Panc1 (cell line): ENCODE results near the gene MYLK. TPM values are rescaled to one million over a fixed set of nuclear protein-coding genes. Genes with fewer than 3 reads are reported as not detected.

Source experiments
- ATAC-seq: fragments of 200-7000 bp; cut with Tn5 transposase; 2 replicates; pipeline ENCODE4 v1.9.1; 2020; ENCODE audit warnings: mild to moderate bottlenecking, moderate library complexity
- BruUV-seq: library from RNA; stranded (reverse); fragments of 400-500 nt; replicated peaks from 2 replicates; lab custom pipeline; 2021; lab: Mats Ljungman, UMichigan
- CTCF ChIA-PET: fragments of 300-600 bp; sonication (Branson Sonifier 250); formaldehyde crosslinking; loops from one replicate; lab custom pipeline; 2022; ENCODE audit warnings: antibody characterized with exemption; lab: Charles Lee
- POLR2A ChIA-PET: fragments of 300-600 bp; sonication (Branson Sonifier 250); formaldehyde crosslinking; loops from one replicate; lab custom pipeline; 2022; ENCODE audit warnings: antibody characterized with exemption; lab: Charles Lee
- DNase-seq: peaks from one replicate; pipeline ENCODE4 v3.0.0-alpha.2; 2010; ENCODE audit warnings: low read depth, low spot score
- H3K27ac ChIP-seq: 2 replicates; pipeline ENCODE4 v1.5.1; 2011; ENCODE audit warnings: mild to moderate bottlenecking, low read length, inconsistent platforms
- H3K27me3 ChIP-seq: fragments of 200-500 bp; sonication (Bioruptor generic); 2 replicates; pipeline ENCODE4 v1.6.0; 2014; ENCODE audit warnings: low read length, inconsistent platforms; ENCODE audit not compliant: control insufficient read depth, insufficient read depth
- H3K36me3 ChIP-seq: fragments of 200-500 bp; sonication (Bioruptor generic); 2 replicates; pipeline ENCODE4 v1.5.1; 2014; ENCODE audit warnings: inconsistent platforms, mild to moderate bottlenecking, low read length, moderate library complexity; ENCODE audit not compliant: control insufficient read depth, insufficient read depth
- H3K4me1 ChIP-seq: 2 replicates; pipeline ENCODE4 v1.5.1; 2011; ENCODE audit warnings: inconsistent platforms, mild to moderate bottlenecking, low read length, moderate library complexity; ENCODE audit not compliant: control insufficient read depth, insufficient read depth
- H3K4me3 ChIP-seq, 2 experiments: 2 replicates each; pipeline ENCODE4 v1.5.1; 2011 to 2012; ENCODE audit warnings: low read depth in 2 of 2, low read length in 2 of 2, mild to moderate bottlenecking in 2 of 2, inconsistent platforms in 1 of 2, moderate library complexity in 1 of 2
- H3K9me3 ChIP-seq: fragments of 200-500 bp; sonication (Bioruptor generic); 2 replicates; pipeline ENCODE4 v1.5.1; 2014; ENCODE audit warnings: low read depth, mild to moderate bottlenecking, inconsistent platforms, low read length, moderate library complexity; ENCODE audit not compliant: control insufficient read depth, insufficient read depth
- POLR2AphosphoS5 ChIP-seq: IDR thresholded peaks from 2 replicates; pipeline ENCODE4 v1.6.1; 2012; ENCODE audit warnings: mild to moderate bottlenecking, low read depth, low read length, moderate library complexity
- SIN3A ChIP-seq: IDR thresholded peaks from 2 replicates; pipeline ENCODE4 v1.6.1; 2012; ENCODE audit warnings: low read depth, mild to moderate bottlenecking, low read length, moderate library complexity, borderline replicate concordance; ENCODE audit not compliant: insufficient read depth
- TCF7L2 ChIP-seq: IDR thresholded peaks from 2 replicates; pipeline ENCODE4 v1.6.1; 2011; ENCODE audit warnings: mild to moderate bottlenecking, low read depth, low read length, inconsistent platforms
- in situ Hi-C: cut with HindIII; loops from 2 replicates; pipeline ENCODE4 v1.10.0; 2016; ENCODE audit warnings: low sequenced_read_pairs, low pct_unique_long_range_greater_than_20kb
- intact Hi-C: fragments of 100-400 bp; cut with micrococcal nuclease; formaldehyde crosslinking; loops from one replicate; pipeline ENCODE4 v1.10.0; 2022; ENCODE audit not compliant: unreplicated experiment
- total RNA-seq: library from RNA; stranded (reverse); gene quantifications from one replicate; pipeline ENCODE4 v1.2.1, GENCODE V29; 2021; ENCODE audit not compliant: unreplicated experiment
- TF ChIP-seq, protein P1 (sequence below), 2 experiments: IDR thresholded peaks; 2 replicates each; pipeline ENCODE4 v1.6.1; 2011 to 2012; ENCODE audit warnings: low read depth in 2 of 2, control low read depth in 1 of 2, low read length in 1 of 2, mild to moderate bottlenecking in 1 of 2, moderate library complexity in 1 of 2; ENCODE audit not compliant: insufficient read depth in 1 of 2
- TF ChIP-seq, protein P2 (sequence below): fragments of 450-650 bp; IDR thresholded peaks from 2 replicates; pipeline ENCODE4 v1.5.1; 2017; ENCODE audit warnings: mild to moderate bottlenecking

The MYLK gene
- total RNA-seq, 1 experiment from 2014 or later, result 29.7 TPM

DNA sequence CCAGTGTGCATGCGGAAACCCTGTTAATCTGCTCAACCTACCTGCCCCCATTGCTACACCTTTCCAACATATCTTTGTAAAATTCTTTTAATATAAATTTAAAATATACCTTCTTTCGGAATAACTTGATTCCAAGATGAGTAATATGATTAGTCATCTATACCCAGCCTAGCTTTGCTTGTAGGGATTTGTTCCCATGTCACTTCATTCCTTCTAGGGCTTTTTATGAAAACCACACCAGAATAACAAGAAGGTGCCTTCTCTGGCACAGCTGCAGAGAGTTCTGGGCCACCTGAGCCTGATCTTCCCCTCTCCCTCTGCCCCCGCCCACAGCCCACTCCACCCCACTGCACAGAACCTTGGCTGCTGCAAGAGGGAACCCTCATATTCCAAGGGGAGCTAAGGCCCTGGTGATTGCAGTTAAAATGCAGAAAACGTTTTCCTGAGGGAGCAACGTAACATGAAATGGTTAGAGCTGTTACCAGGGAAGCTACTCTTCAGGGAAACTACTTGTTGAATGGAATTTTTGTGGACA lies 260.7 kb downstream of the MYLK start:
- H3K4me1 ChIP-seq, result no peaks in the 10 kb centered on the region
- no peak for TF ChIP-seq TCF7L2
- TF ChIP-seq, protein P1, sequence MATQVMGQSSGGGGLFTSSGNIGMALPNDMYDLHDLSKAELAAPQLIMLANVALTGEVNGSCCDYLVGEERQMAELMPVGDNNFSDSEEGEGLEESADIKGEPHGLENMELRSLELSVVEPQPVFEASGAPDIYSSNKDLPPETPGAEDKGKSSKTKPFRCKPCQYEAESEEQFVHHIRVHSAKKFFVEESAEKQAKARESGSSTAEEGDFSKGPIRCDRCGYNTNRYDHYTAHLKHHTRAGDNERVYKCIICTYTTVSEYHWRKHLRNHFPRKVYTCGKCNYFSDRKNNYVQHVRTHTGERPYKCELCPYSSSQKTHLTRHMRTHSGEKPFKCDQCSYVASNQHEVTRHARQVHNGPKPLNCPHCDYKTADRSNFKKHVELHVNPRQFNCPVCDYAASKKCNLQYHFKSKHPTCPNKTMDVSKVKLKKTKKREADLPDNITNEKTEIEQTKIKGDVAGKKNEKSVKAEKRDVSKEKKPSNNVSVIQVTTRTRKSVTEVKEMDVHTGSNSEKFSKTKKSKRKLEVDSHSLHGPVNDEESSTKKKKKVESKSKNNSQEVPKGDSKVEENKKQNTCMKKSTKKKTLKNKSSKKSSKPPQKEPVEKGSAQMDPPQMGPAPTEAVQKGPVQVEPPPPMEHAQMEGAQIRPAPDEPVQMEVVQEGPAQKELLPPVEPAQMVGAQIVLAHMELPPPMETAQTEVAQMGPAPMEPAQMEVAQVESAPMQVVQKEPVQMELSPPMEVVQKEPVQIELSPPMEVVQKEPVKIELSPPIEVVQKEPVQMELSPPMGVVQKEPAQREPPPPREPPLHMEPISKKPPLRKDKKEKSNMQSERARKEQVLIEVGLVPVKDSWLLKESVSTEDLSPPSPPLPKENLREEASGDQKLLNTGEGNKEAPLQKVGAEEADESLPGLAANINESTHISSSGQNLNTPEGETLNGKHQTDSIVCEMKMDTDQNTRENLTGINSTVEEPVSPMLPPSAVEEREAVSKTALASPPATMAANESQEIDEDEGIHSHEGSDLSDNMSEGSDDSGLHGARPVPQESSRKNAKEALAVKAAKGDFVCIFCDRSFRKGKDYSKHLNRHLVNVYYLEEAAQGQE (IDR thresholded peaks at IDR 0.05; ENCODE audit: insufficient read depth in 1 of 2, low read depth in 2 of 2, low read length in 1 of 2), result no peak
- no peak for TF ChIP-seq POLR2AphosphoS5
- TF ChIP-seq, protein P2, sequence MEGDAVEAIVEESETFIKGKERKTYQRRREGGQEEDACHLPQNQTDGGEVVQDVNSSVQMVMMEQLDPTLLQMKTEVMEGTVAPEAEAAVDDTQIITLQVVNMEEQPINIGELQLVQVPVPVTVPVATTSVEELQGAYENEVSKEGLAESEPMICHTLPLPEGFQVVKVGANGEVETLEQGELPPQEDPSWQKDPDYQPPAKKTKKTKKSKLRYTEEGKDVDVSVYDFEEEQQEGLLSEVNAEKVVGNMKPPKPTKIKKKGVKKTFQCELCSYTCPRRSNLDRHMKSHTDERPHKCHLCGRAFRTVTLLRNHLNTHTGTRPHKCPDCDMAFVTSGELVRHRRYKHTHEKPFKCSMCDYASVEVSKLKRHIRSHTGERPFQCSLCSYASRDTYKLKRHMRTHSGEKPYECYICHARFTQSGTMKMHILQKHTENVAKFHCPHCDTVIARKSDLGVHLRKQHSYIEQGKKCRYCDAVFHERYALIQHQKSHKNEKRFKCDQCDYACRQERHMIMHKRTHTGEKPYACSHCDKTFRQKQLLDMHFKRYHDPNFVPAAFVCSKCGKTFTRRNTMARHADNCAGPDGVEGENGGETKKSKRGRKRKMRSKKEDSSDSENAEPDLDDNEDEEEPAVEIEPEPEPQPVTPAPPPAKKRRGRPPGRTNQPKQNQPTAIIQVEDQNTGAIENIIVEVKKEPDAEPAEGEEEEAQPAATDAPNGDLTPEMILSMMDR, result no peak
- no peak for TF ChIP-seq SIN3A
- no peak overlapping the region for H3K4me3 ChIP-seq
- in situ Hi-C loops, result no loop called here
- H3K27ac ChIP-seq, result no peak overlapping the region
- ChIA-PET POLR2A (no interaction called here), CTCF (interaction anchor here (0.6 to 0.7 kb wide), 2 partner anchors 132 to 933 kb away, joined by 3 to 5 read pairs; no protein-coding TSS in a partner anchor)
- DNase-seq (no peak), ATAC-seq (no peak)
- no TSS peak for BruUV-seq
- no peaks in the 10 kb centered on the region for H3K27me3 ChIP-seq
- no peaks in the 10 kb centered on the region for H3K36me3 ChIP-seq
- no peaks in the 10 kb centered on the region for H3K9me3 ChIP-seq
- intact Hi-C loops, result no loop called here

DNA sequence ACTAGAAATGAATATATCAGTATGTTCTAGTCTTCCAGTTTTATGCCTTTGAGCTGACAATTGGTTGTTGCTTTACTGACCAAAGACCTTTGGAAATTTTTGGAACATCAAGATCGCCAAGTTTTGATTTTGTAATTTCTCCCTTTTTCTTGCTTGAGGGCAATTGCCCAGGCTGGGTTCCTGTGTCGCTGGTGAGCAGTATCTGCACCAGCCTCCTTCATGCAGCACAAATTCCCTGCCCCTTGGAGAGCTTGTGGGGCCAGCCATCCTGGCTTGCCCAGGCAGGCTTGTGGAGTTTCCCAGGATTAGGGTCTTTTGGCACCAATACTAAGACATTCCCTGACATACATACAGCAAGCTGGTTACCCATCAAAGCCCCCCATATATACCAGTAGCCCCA lies 261.4 kb downstream of the MYLK start:
- TF ChIP-seq, protein P1 (IDR thresholded peaks at IDR 0.05; ENCODE audit: insufficient read depth in 1 of 2, low read depth in 2 of 2, low read length in 1 of 2), result no peak
- TF ChIP-seq, protein P2, result no peak
- no peak for TF ChIP-seq TCF7L2
- no peak for TF ChIP-seq SIN3A
- no peak for TF ChIP-seq POLR2AphosphoS5
- in situ Hi-C loops (no loop called here), intact Hi-C loops (no loop called here)
- Histone ChIP-seq H3K27ac (no peak overlapping the region), H3K36me3 (no peaks in the 10 kb centered on the region), H3K4me3 (no peak overlapping the region), H3K4me1 (no peaks in the 10 kb centered on the region), H3K27me3 (no peaks in the 10 kb centered on the region), H3K9me3 (no peaks in the 10 kb centered on the region)
- CTCF ChIA-PET, result interaction anchor here (0.6 kb wide), 1 partner anchor 131 kb away, joined by 3 read pairs; no protein-coding TSS in a partner anchor
- no peak for DNase-seq
- BruUV-seq, result no TSS peak
- POLR2A ChIA-PET, result interaction anchor here (0.6 kb wide), 1 partner anchor 38 kb away, joined by 3 read pairs; the partner anchor contains the start of gene HACD2
- ATAC-seq, result no peak
